ENCODE results near the gene EFCAB6. TPM values are rescaled to one million over a fixed set of nuclear protein-coding genes. Genes with fewer than 3 reads are reported as not detected.

The EFCAB6 gene
- total and polyA plus RNA-seq, 2 of the 4 experiments (the other 2 are of a cell fraction), result 0.44 to 1.1 TPM

GRCh38 chr22:43511276-43511910, 300.7 kb downstream of the EFCAB6 start:
- Histone ChIP-seq H3K36me3 (ENCODE audit: control insufficient read depth, insufficient read depth, low read length) (no peaks in the 10 kb centered on the region), H3K9me3 (ENCODE audit: control insufficient read depth, insufficient read depth, low read length) (peaks cover 14% of the 10 kb centered on the region), H3K14ac (replicated peaks; ENCODE audit: low read depth, low read length) (no peak overlapping the region), H2BK15ac (ENCODE audit: low read depth, low read length) (no peak overlapping the region), H3K23ac (ENCODE audit: low read depth, low read length) (no peak overlapping the region), H3K27ac (ENCODE audit: insufficient read depth, low read length) (no peak overlapping the region), H3K79me1 (ENCODE audit: low read depth in 1 of 2, low read length in 2 of 2) (no peaks in the 10 kb centered on the region), H3K4me3 (ENCODE audit: insufficient read depth, low read depth, low read length) (no peak overlapping the region), H3K4me2 (ENCODE audit: low read depth, low read length) (no peak overlapping the region), H2AK9ac (replicated peaks; ENCODE audit: low read depth, low read length, poor library complexity) (no peak overlapping the region), H2AFZ (replicated peaks; ENCODE audit: low read length, poor library complexity) (no peak overlapping the region), H4K20me1 (ENCODE audit: insufficient read depth, low read length) (no peaks in the 10 kb centered on the region), H3K9me1 (ENCODE audit: insufficient read depth, low read length) (no peaks in the 10 kb centered on the region), H3K4ac (ENCODE audit: low read depth, low read length) (no peak overlapping the region), H4K91ac (ENCODE audit: insufficient read depth, low read depth, low read length) (no peak overlapping the region), H4K5ac (ENCODE audit: low read depth, low read length) (no peak overlapping the region), H2BK5ac (ENCODE audit: low read depth, low read length, poor library complexity, severe bottlenecking) (no peak overlapping the region), H3K4me1 (ENCODE audit: control insufficient read depth, insufficient read depth, low read length) (no peaks in the 10 kb centered on the region), H3K56ac (ENCODE audit: extremely low read depth, insufficient read depth, low read length) (no peak overlapping the region), H2AK5ac (ENCODE audit: low read depth, low read length) (no peak overlapping the region), H2BK120ac (ENCODE audit: low read depth, low read length) (no peak overlapping the region), H2BK20ac (ENCODE audit: low read depth, low read length) (no peak overlapping the region), H3K27me3 (ENCODE audit: control insufficient read depth, insufficient read depth, low read length) (no peaks in the 10 kb centered on the region), H3K9ac (ENCODE audit: low read depth, low read length) (no peak overlapping the region), H3K18ac (ENCODE audit: low read depth, low read length) (no peak overlapping the region), H4K8ac (ENCODE audit: low read depth in 2 of 2, low read length in 2 of 2) (no peak overlapping the region)
- ChIA-PET CTCF (no interaction called here), POLR2A (ENCODE audit: unreplicated experiment) (no interaction called here)
- 100% methylated on average over 1 of the region's 16 CpGs; no CpG with 5 or more reads in 1 of the 2 experiments for WGBS, 2 experiments (ENCODE audit: extremely low coverage in 2 of 2, insufficient read length in 1 of 2)
- DNase-seq (no peak), ATAC-seq (ENCODE audit: low read depth) (no peak)
- intact Hi-C loops (cut with micrococcal nuclease) (no loop called here), in situ Hi-C loops (cut with MboI; ENCODE audit: low sequenced_read_pairs) (no loop called here), dilution Hi-C loops (cut with HindIII; ENCODE audit: low sequenced_read_pairs, unreplicated experiment) (no loop called here)
- BruUV-seq (replicated peaks), result no TSS peak
- TF ChIP-seq ELK1 (IDR thresholded peaks at IDR 0.05; ENCODE audit: borderline replicate concordance, low read depth, low read length), result no peak
- TF ChIP-seq CEBPB (IDR thresholded peaks at IDR 0.05; ENCODE audit: low read depth, low read length), result no peak
- TF ChIP-seq NFE2L2 (IDR thresholded peaks at IDR 0.05; ENCODE audit: low read depth, low read length), result no peak
- TF ChIP-seq SMC3 (IDR thresholded peaks at IDR 0.05; ENCODE audit: low read depth, low read length), result no peak
- no peak for TF ChIP-seq POLR2A (IDR thresholded peaks at IDR 0.05; ENCODE audit: low read depth, low read length)
- TF ChIP-seq CTCF (conservative IDR thresholded peaks at IDR 0.05; ENCODE audit: low read depth, low read length), result no peak
- no peak for TF ChIP-seq USF2 (IDR thresholded peaks at IDR 0.05; ENCODE audit: low read depth, low read length)
- TF ChIP-seq RAD21 (IDR thresholded peaks at IDR 0.05; ENCODE audit: low read length), result no peak
- TF ChIP-seq MAFK (IDR thresholded peaks at IDR 0.05; ENCODE audit: low read depth, low read length), result no peak
- TF ChIP-seq CHD1 (IDR thresholded peaks at IDR 0.05; ENCODE audit: low read depth, low read length), result no peak
- no peak for TF ChIP-seq RFX5 (IDR thresholded peaks at IDR 0.05; ENCODE audit: low read depth, low read length)
- no peak for TF ChIP-seq MAZ (IDR thresholded peaks at IDR 0.05; ENCODE audit: borderline replicate concordance, low read depth, low read length)
- TF ChIP-seq BHLHE40 (IDR thresholded peaks at IDR 0.05; ENCODE audit: low read depth, low read length), result no peak
- no peak for TF ChIP-seq RCOR1 (IDR thresholded peaks at IDR 0.05; ENCODE audit: insufficient replicate concordance, low read length)
- no peak for TF ChIP-seq MXI1 (IDR thresholded peaks at IDR 0.05; ENCODE audit: borderline replicate concordance, low read depth, low read length)
- TF ChIP-seq FOS (IDR thresholded peaks at IDR 0.05; ENCODE audit: low read depth, low read length), result no peak
